GM23338 (cell line): ENCODE data around the gene MINDY1. TPM values are rescaled to one million over a fixed set of nuclear protein-coding genes. Genes with fewer than 3 reads are reported as not detected.

Experiments used
- ATAC-seq: fragments of 200-7000 bp; cut with Tn5 transposase; 3 replicates; pipeline ENCODE4 v1.9.1; 2020
- DNase-seq: peaks from one replicate; pipeline ENCODE4 v3.0.0-alpha.2; 2015; ENCODE audit warnings: low spot score
- H2AFZ ChIP-seq: fragments of 200-600 bp; sonication (generic); 2 replicates; pipeline ENCODE4 v1.8.0; 2016; ENCODE audit warnings: antibody characterized with exemption, mild to moderate bottlenecking, moderate library complexity
- H3F3A ChIP-seq: fragments of 200-600 bp; sonication (generic); replicated peaks from 2 replicates; pipeline ENCODE4 v1.8.0; 2017; ENCODE audit warnings: antibody characterized with exemption, mixed run types, low read depth
- H3K27ac ChIP-seq: fragments of 200-600 bp; sonication (generic); 2 replicates; pipeline ENCODE4 v1.6.1; 2016; ENCODE audit warnings: low read depth
- H3K27me3 ChIP-seq: fragments of 200-600 bp; sonication (generic); 2 replicates; pipeline ENCODE4 v1.8.0; 2016; ENCODE audit warnings: mild to moderate bottlenecking, mixed run types, moderate library complexity; ENCODE audit not compliant: insufficient read depth
- H3K36me3 ChIP-seq: fragments of 200-600 bp; sonication (generic); 2 replicates; pipeline ENCODE4 v1.8.0; 2016; ENCODE audit warnings: mild to moderate bottlenecking; ENCODE audit not compliant: insufficient read depth
- H3K4me1 ChIP-seq: fragments of 200-600 bp; sonication (generic); 2 replicates; pipeline ENCODE4 v1.8.0; 2016; ENCODE audit warnings: mild to moderate bottlenecking, moderate library complexity; ENCODE audit not compliant: insufficient read depth
- H3K4me2 ChIP-seq: fragments of 200-600 bp; sonication (generic); 2 replicates; pipeline ENCODE4 v1.7.1; 2017; ENCODE audit warnings: mixed run types
- H3K4me3 ChIP-seq: fragments of 200-600 bp; sonication (generic); 2 replicates; pipeline ENCODE4 v1.6.1; 2016; ENCODE audit warnings: mixed run types
- H3K79me2 ChIP-seq: fragments of 200-600 bp; sonication (generic); replicated peaks from 2 replicates; pipeline ENCODE4 v1.8.0; 2017; ENCODE audit warnings: mild to moderate bottlenecking; ENCODE audit not compliant: insufficient read depth
- H3K9me2 ChIP-seq: fragments of 200-600 bp; sonication (generic); 2 replicates; pipeline ENCODE4 v1.8.0; 2017; ENCODE audit not compliant: insufficient read depth
- H4K20me1 ChIP-seq: fragments of 200-600 bp; sonication (generic); replicated peaks from 2 replicates; pipeline ENCODE4 v1.8.0; 2017; ENCODE audit warnings: mild to moderate bottlenecking; ENCODE audit not compliant: insufficient read depth
- H3K27ac Mint-ChIP-seq: 2 replicates; pipeline ENCODE4 v1.8.0; 2020; ENCODE audit warnings: inconsistent platforms, mild to moderate bottlenecking, moderate library complexity, mixed read lengths
- H3K27me3 Mint-ChIP-seq: 3 replicates; pipeline ENCODE4 v1.8.0; 2022; ENCODE audit warnings: low read depth, mild to moderate bottlenecking, moderate library complexity, mixed read lengths, inconsistent platforms; ENCODE audit not compliant: insufficient read depth, poor library complexity
- H3K36me3 Mint-ChIP-seq: 3 replicates; pipeline ENCODE4 v1.8.0; 2021; ENCODE audit warnings: low read depth, mild to moderate bottlenecking, inconsistent platforms, moderate library complexity, mixed read lengths
- H3K4me1 Mint-ChIP-seq: 3 replicates; pipeline ENCODE4 v1.8.0; 2020; ENCODE audit warnings: mild to moderate bottlenecking, inconsistent platforms, mixed read lengths
- H3K4me3 Mint-ChIP-seq: 3 replicates; pipeline ENCODE4 v1.8.0; 2021; ENCODE audit warnings: moderate library complexity, mild to moderate bottlenecking, inconsistent platforms, mixed read lengths
- H3K9me3 Mint-ChIP-seq: 3 replicates; pipeline ENCODE4 v1.8.0; 2020; ENCODE audit warnings: moderate library complexity, mild to moderate bottlenecking, inconsistent platforms, mixed read lengths
- CREB1 ChIP-seq: fragments of 250-450 bp; sonication (Bioruptor Pico); IDR thresholded peaks from 2 replicates; pipeline ENCODE4 v1.5.0; 2020; ENCODE audit warnings: low read depth, mild to moderate bottlenecking, moderate library complexity
- CTCF ChIP-seq, 2 experiments: fragments of 200-600 bp in 1 of 2; sonication (generic) in 1 of 2; conservative IDR thresholded peaks; 2 replicates each; pipeline versions ENCODE4 v1.5.1 to v1.6.1; 2016 to 2017; ENCODE audit warnings: antibody characterized with exemption in 2 of 2, low read depth in 2 of 2, mild to moderate bottlenecking in 2 of 2, moderate library complexity in 1 of 2
- ETS1 ChIP-seq: IDR thresholded peaks from 2 replicates; pipeline ENCODE4 v1.6.1; 2016; ENCODE audit warnings: antibody characterized with exemption
- EZH2 ChIP-seq: fragments of 200-600 bp; sonication (generic); IDR thresholded peaks from one replicate; pipeline ENCODE4 v1.8.0; 2017; ENCODE audit warnings: antibody characterized with exemption, mild to moderate bottlenecking, low read depth; ENCODE audit not compliant: unreplicated experiment
- EZH2phosphoT487 ChIP-seq: fragments of 200-600 bp; sonication (generic); IDR thresholded peaks from one replicate; pipeline ENCODE4 v1.8.1; 2018; ENCODE audit warnings: antibody characterized with exemption; ENCODE audit not compliant: unreplicated experiment
- JUNB ChIP-seq: IDR thresholded peaks from one replicate; pipeline ENCODE4 v1.6.1; 2016; ENCODE audit warnings: antibody characterized with exemption; ENCODE audit not compliant: unreplicated experiment
- POLR2AphosphoS5 ChIP-seq: IDR thresholded peaks from 2 replicates; pipeline ENCODE4 v1.6.1; 2016; ENCODE audit warnings: antibody characterized with exemption, low read depth
- REST ChIP-seq: IDR thresholded peaks from one replicate; pipeline ENCODE4 v1.6.1; 2018; ENCODE audit warnings: antibody characterized with exemption; ENCODE audit not compliant: unreplicated experiment
- STAT1 ChIP-seq: IDR thresholded peaks from one replicate; pipeline ENCODE4 v1.6.1; 2016; ENCODE audit warnings: antibody characterized with exemption; ENCODE audit not compliant: unreplicated experiment
- ZNF462 ChIP-seq: fragments of 250-450 bp; sonication (Bioruptor Pico); IDR thresholded peaks from 2 replicates; pipeline ENCODE4 v1.5.0; 2020; ENCODE audit warnings: mild to moderate bottlenecking, moderate library complexity
- polyA plus RNA-seq: library from polyadenylated mRNA; unstranded; fragments of >200 nt; fragmentation: Nextera tagmentation; extraction: Ambion mirVana; gene quantifications from 2 replicates; pipeline ENCODE4 v1.2.1, GENCODE V29; 2016
- total RNA-seq: library from RNA; depleted of rRNA; stranded (reverse); fragments of >200 nt; shearing (Covaris generic); gene quantifications from 2 replicates; pipeline ENCODE4 v1.2.3, GENCODE V29; 2014

MINDY1 gene
- total and polyA plus RNA-seq, 2 experiments from 2014 or later = 4.5 to 10.3 TPM

GRCh38 chr1:151003180-151003579 lies 3.5 kb downstream of the MINDY1 start:
- no peak overlapping the region for H3K27ac ChIP-seq
- H3K4me3 ChIP-seq = no peak overlapping the region
- Mint-ChIP-seq H3K36me3 (peaks cover 3% of the 10 kb centered on the region; the same call in 2 of the 3 replicates), H3K9me3 (no peaks in the 10 kb centered on the region), H3K4me1 (peaks cover 33% of the 10 kb centered on the region), H3K27ac (no peak overlapping the region), H3K4me3 (no peak overlapping the region), H3K27me3 (peaks cover 27% of the 10 kb centered on the region)
- no peaks in the 10 kb centered on the region for H4K20me1 ChIP-seq
- no peaks in the 10 kb centered on the region for H3K36me3 ChIP-seq
- peaks cover 10% of the 10 kb centered on the region; the same call in 1 of the 2 replicates for H3F3A ChIP-seq
- no peaks in the 10 kb centered on the region for H3K27me3 ChIP-seq
- H3K4me1 ChIP-seq = peaks cover 22% of the 10 kb centered on the region
- no peak overlapping the region for H2AFZ ChIP-seq
- no peak for DNase-seq
- H3K4me2 ChIP-seq = no peak overlapping the region
- TF ChIP-seq ETS1 = no peak
- no peak for TF ChIP-seq CTCF (conservative IDR thresholded peaks at IDR 0.05; ENCODE audit: low read depth in 2 of 2)
- no peak for TF ChIP-seq ZNF462
- TF ChIP-seq REST = no peak
- no peak for TF ChIP-seq EZH2phosphoT487
- TF ChIP-seq CREB1 (CRISPR knock-in tag) = no peak
- TF ChIP-seq POLR2AphosphoS5 = no peak
- TF ChIP-seq EZH2 = no peak
- no peak for TF ChIP-seq STAT1
- TF ChIP-seq JUNB = no peak
- no peaks in the 10 kb centered on the region for H3K79me2 ChIP-seq
- no peak for ATAC-seq
- no peaks in the 10 kb centered on the region for H3K9me2 ChIP-seq
